A172 (cell line): Measurements from ENCODE around the gene HDAC8. TPM values are rescaled to one million over a fixed set of nuclear protein-coding genes. Genes with fewer than 3 reads are reported as not detected.

Experiments used
- DNase-seq: peaks from one replicate; pipeline ENCODE4 v3.0.0-alpha.2; 2015; ENCODE audit warnings: low spot score
- total RNA-seq: library from RNA; depleted of rRNA; stranded (reverse); fragments of >200 nt; shearing (Covaris generic); gene quantifications from 2 replicates; pipeline ENCODE4 v1.2.3, GENCODE V29; 2014; rRNA removed

HDAC8 gene
- total RNA-seq, 1 experiment from 2014 or later, result 32.2 TPM

DNA sequence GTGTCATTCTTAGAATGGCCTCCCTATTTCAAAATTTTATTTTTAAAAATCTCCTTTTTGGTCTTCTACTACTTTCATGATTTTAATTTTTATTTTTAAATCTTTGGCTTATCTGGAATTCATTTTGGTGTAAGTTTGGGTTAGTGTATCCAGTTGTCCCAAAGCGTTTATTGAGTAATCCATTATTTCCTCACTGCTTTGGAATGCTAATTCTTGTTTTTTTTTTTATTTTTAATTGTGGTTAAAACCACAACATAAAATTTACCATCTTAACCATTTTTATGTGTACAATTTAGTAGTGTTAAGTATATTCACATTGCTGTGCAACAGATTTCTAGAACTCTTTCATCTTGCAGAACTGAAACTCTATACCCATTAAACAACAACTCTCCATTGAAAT is 275.7 kb downstream of the HDAC8 start:
- no peak for DNase-seq

DNA sequence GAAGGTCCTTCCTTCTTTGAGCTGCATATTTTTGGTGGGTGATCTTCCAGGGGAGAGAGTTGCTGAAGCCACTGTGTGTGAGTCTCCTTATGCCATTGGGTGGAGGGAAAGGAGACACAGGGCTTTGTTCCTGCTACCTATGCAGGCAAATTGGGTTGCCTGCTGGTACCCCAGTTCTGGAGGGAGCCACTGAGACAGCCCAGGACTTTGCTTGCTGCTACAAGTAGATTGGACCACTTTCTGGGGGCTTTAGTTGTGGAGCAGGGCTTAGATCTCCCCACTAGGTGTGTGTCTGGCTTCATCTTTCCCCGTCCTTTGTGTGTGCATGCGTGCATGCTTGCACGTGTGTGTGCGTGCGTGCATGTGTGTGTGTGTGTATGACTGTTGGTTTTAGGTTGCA is 276.9 kb downstream of the HDAC8 start:
- no peak for DNase-seq

DNA sequence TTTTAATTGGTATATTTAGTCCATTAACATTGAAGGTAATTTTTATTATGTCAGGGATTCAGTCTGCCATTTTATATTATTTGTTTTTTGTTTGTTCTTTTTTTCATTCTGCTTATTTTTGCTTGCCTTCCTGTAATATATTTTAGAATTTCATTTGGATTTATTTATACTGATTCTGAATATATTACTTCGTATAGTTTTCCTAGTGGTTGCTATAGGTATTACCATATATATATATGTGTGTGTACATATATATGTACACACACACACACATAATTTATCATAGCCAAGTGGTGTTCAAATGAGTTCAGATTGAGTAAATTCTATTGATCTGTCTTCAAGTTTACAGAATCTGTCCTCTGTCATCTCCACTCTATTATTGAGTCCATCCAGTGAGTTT is 278.1 kb downstream of the HDAC8 start:
- DNase-seq, result no peak

DNA sequence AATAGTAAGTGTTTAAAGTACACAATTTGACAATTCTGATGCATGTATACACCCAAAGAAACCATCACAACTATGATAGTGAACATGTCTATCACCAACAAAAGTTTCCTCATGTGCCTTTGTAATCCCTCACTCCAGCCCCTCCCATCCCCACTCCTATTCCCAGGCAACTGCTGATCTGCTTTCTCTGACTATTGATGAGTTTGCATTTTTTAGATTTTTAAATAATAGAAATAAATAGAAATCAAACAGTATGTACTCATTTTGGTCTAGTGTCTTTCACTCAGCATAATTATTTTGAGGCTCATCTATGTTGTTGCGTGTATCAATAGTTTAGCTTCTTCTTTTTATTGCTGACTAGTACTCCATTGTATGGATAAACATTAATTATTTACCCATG is 290.3 kb downstream of the HDAC8 start:
- no peak for DNase-seq

DNA sequence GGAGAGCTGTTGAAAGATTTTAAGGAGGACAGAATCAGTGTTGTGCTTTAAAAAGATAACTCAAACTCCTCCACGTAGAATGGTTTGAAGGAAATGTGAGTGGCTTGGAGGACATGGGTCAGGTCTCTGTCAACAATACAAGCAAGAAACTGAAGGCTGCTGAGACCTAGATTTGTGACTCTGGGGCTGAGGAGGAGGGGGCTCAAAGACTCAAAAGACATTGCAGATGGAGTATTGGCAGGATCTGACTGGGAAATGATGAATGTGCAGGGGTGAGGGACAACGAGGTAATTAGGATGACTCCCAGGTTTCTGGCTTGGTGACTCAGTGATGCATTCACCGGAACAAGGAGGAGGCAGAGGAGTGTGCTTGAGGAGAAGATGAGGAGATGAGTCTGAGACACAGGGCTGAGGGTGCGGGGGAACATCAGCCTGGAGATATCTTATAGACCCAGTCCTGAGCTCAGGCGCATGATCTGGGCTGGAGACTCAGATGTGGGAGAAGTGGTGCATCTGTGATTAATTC is 292.3 kb downstream of the HDAC8 start:
- DNase-seq, result peak; percentile 38

Other genes with a start within 250 kb of the HDAC8 start
- gene PHKA1, start 141.5 kb upstream of the HDAC8 start, total RNA-seq, result 7.5 and 7.9 TPM in 2 replicates
- gene DMRTC1B, start 204.0 kb upstream of the HDAC8 start, total RNA-seq, result not detected in 2 replicates
- gene FAM236B, start 209.8 kb upstream of the HDAC8 start, total RNA-seq, result not detected in 2 replicates
- not detected in 2 replicates for gene FAM236D, start 235.4 kb upstream of the HDAC8 start, total RNA-seq